Ishikawa (cell line): ENCODE measurements around the gene RAB3C.

Experiments
- CEBPB ChIP-seq: IDR thresholded peaks from 2 replicates; pipeline ENCODE4 v1.6.1; 2012
- EGR1 ChIP-seq: IDR thresholded peaks from 2 replicates; pipeline ENCODE4 v1.6.1; 2012
- EP300 ChIP-seq: IDR thresholded peaks from 2 replicates; pipeline ENCODE4 v1.6.1; 2012; ENCODE audit warnings: borderline replicate concordance
- MAX ChIP-seq: IDR thresholded peaks from 2 replicates; pipeline ENCODE4 v1.6.1; 2012
- RAD21 ChIP-seq: IDR thresholded peaks from 2 replicates; pipeline ENCODE4 v1.6.1; 2012; ENCODE audit warnings: low read depth
- TAF1 ChIP-seq: IDR thresholded peaks from 2 replicates; pipeline ENCODE4 v1.6.1; 2012; ENCODE audit warnings: low read depth, mild to moderate bottlenecking
- TEAD4 ChIP-seq: IDR thresholded peaks from 2 replicates; pipeline ENCODE4 v1.6.1; 2012
- YY1 ChIP-seq: IDR thresholded peaks from 2 replicates; pipeline ENCODE4 v1.6.1; 2012; ENCODE audit warnings: low read depth
- ZBTB7A ChIP-seq: IDR thresholded peaks from 2 replicates; pipeline ENCODE4 v1.6.1; 2012; ENCODE audit warnings: low read depth
- TF ChIP-seq, protein P1 (sequence below): IDR thresholded peaks from 2 replicates; pipeline ENCODE4 v1.6.1; 2012; ENCODE audit warnings: low read depth, mild to moderate bottlenecking

- TF ChIP-seq RAD21 = no peak
- TF ChIP-seq EGR1 = no peak
- no peak for TF ChIP-seq ZBTB7A
- no peak for TF ChIP-seq YY1
- no peak for TF ChIP-seq EP300
- no peak for TF ChIP-seq MAX
- TF ChIP-seq CEBPB = no peak
- no peak for TF ChIP-seq TAF1
- TF ChIP-seq, protein P1, sequence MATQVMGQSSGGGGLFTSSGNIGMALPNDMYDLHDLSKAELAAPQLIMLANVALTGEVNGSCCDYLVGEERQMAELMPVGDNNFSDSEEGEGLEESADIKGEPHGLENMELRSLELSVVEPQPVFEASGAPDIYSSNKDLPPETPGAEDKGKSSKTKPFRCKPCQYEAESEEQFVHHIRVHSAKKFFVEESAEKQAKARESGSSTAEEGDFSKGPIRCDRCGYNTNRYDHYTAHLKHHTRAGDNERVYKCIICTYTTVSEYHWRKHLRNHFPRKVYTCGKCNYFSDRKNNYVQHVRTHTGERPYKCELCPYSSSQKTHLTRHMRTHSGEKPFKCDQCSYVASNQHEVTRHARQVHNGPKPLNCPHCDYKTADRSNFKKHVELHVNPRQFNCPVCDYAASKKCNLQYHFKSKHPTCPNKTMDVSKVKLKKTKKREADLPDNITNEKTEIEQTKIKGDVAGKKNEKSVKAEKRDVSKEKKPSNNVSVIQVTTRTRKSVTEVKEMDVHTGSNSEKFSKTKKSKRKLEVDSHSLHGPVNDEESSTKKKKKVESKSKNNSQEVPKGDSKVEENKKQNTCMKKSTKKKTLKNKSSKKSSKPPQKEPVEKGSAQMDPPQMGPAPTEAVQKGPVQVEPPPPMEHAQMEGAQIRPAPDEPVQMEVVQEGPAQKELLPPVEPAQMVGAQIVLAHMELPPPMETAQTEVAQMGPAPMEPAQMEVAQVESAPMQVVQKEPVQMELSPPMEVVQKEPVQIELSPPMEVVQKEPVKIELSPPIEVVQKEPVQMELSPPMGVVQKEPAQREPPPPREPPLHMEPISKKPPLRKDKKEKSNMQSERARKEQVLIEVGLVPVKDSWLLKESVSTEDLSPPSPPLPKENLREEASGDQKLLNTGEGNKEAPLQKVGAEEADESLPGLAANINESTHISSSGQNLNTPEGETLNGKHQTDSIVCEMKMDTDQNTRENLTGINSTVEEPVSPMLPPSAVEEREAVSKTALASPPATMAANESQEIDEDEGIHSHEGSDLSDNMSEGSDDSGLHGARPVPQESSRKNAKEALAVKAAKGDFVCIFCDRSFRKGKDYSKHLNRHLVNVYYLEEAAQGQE = no peak
- TF ChIP-seq TEAD4 = no peak
These were observed 49.0 kb downstream of the RAB3C start for GRCh38 chr5:58631895-58632294.
